ENCODE data around the gene TRIM45.

DNA sequence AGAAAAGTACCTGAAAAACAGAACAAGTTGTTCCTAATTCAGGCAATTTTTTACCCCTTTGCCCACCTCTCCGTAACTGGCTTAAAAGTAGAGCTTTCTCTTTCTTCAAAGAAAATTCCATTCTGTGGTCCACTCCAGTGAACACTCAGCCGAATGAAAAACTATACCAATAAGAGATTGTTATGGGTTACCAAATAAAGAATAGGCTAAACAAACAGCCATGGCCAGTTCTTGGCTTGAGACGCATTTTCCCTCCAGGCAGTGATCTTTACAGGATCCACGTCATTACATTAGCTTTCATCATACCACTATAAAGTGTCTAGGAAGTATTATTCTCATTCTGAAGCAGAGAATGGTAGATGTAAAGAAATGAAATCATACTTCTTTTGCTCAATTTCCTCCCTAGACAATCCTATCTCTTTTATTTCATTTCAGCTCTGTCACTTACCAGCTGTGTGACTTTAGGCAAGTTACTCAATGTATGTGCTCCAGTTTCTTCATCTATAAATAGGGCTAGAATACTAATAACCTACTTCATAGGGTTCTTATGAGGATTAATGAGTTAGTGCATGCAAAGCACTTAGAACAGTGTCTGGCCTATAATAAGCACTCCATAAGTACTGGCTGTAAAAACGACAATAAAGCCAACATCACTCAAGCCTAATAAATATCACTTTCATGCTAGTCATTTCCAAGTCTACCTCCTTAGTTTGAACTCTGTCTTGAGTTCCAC is 26.5 kb upstream of the TRIM45 start:
- TF ChIP-seq CTCF (IDR thresholded peaks at IDR 0.05; ENCODE audit: low read depth, low read length), result no peak
- no peak for TF ChIP-seq EZH2phosphoT487 (IDR thresholded peaks at IDR 0.05; ENCODE audit: low read depth)

All from OCI-LY3 (cell line).